Spleen (tissue), 11 donors: ENCODE results near the gene RGS17. TPM values are rescaled to one million over a fixed set of nuclear protein-coding genes. Genes with fewer than 3 reads are reported as not detected.

Experiments used
- DNase-seq: peaks from one replicate; pipeline ENCODE4 v3.0.0-alpha.2; 2020
- H3K27ac ChIP-seq, 8 donors: fragments of 200-600 bp; sonication (generic) in 7 of 8; 1 replicate in 4 of 8; 2 replicates in 4 of 8; pipeline versions ENCODE4 v1.5.0 to v1.8.0; 2016 to 2021; ENCODE audit warnings: inconsistent platforms in 4 of 8, mild to moderate bottlenecking in 4 of 8, moderate library complexity in 1 of 8
- H3K27me3 ChIP-seq, 7 donors: fragments of 200-600 bp; sonication (generic) in 6 of 7; replicated peaks in 1 of 7; 1 replicate in 4 of 7; 2 replicates in 3 of 7; pipeline versions ENCODE4 v1.5.0 to v1.8.0; 2016 to 2021; ENCODE audit warnings: inconsistent platforms in 3 of 7, mild to moderate bottlenecking in 1 of 7
- H3K36me3 ChIP-seq, 6 donors: fragments of 200-600 bp; sonication (generic) in 5 of 6; 1 replicate in 4 of 6; 2 replicates in 2 of 6; pipeline versions ENCODE4 v1.5.0 to v1.8.0; 2016 to 2021; ENCODE audit warnings: inconsistent platforms in 2 of 6
- H3K4me1 ChIP-seq, 6 donors: fragments of 200-600 bp; sonication (generic) in 5 of 6; 1 replicate in 3 of 6; 2 replicates in 3 of 6; pipeline versions ENCODE4 v1.5.0 to v1.8.0; 2016 to 2021; ENCODE audit warnings: inconsistent platforms in 3 of 6
- H3K4me3 ChIP-seq, 8 donors: fragments of 200-600 bp; sonication (generic) in 7 of 8; 1 replicate in 4 of 8; 2 replicates in 4 of 8; pipeline versions ENCODE4 v1.5.0 to v1.8.0; 2016 to 2021; ENCODE audit warnings: inconsistent platforms in 4 of 8, mild to moderate bottlenecking in 4 of 8, moderate library complexity in 2 of 8
- H3K9me3 ChIP-seq, 8 donors: fragments of 200-600 bp; sonication (generic) in 7 of 8; 1 replicate in 4 of 8; 2 replicates in 4 of 8; pipeline versions ENCODE4 v1.5.0 to v1.8.0; 2016 to 2021; ENCODE audit warnings: inconsistent platforms in 4 of 8
- CTCF ChIP-seq, 11 experiments: fragments of 200-600 bp in 7 of 11; fragments of 450-650 bp in 4 of 11; sonication (generic) in 4 of 11; IDR thresholded peaks in 8 of 11; conservative IDR thresholded peaks in 3 of 11; 1 replicate in 7 of 11; 2 replicates in 4 of 11; pipeline versions ENCODE4 v1.4.0 to v1.8.0; 2016 to 2021; ENCODE audit warnings: antibody characterized with exemption in 11 of 11, inconsistent platforms in 4 of 11, mild to moderate bottlenecking in 1 of 11
- POLR2A ChIP-seq, 3 donors: fragments of 450-650 bp; IDR thresholded peaks; one replicate each; pipeline ENCODE4 v1.5.1; 2017; ENCODE audit warnings: antibody characterized with exemption in 3 of 3, mild to moderate bottlenecking in 1 of 3
- POLR2AphosphoS5 ChIP-seq, 3 donors: sonication (generic); formaldehyde crosslinking; IDR thresholded peaks; one replicate each; pipeline ENCODE4 v1.5.1; 2017; ENCODE audit warnings: antibody characterized with exemption in 3 of 3
- WGBS, 5 donors: extraction: QIAGEN DNeasy Blood & Tissue Kit in 3 of 5; methylation state at CpG; one replicate each; pipeline versions ENCODE4 v1.1.5 to v1.1.7; 2013 to 2018; 5-methylcytosine and 5-hydroxymethylcytosine counted together
- intact Hi-C: fragments of 100-400 bp; cut with DNase I; formaldehyde crosslinking; loops from one replicate; pipeline ENCODE4 v1.15.0; 2023; ENCODE audit warnings: low total_unique reads
- polyA plus RNA-seq, 3 donors: library from polyadenylated mRNA; stranded (reverse); fragments of 200-250 nt; gene quantifications; one replicate each; pipeline ENCODE4 v1.2.1, GENCODE V29; 2013
- total RNA-seq, 7 donors: library from RNA; depleted of rRNA in 3 of 7; stranded (reverse); fragments of >200 nt in 3 of 7; fragmentation: NEBNext Ultra II Directional in 4 of 7; extraction: Animal tissue kit (Norgen Biotek cat#: 25700) in 4 of 7; gene quantifications; one replicate each; pipeline versions ENCODE4 v1.1.0 to v1.2.1, GENCODE V29; 2016 to 2021
- donor health status: healthy with polysubstance abuse.
- donor health status: DM: no; HTN: no; CAD: no; lungs with moderate emphysema.
- donor health status: DM: no; HTN: no; CAD: no.
- donor health status: Bipolar disorder and iron deficiency.
- donor health status: healthy.
- donor health status: DM: no; HTN: no; CAD: no.
- donor health status: DM: yes; HTN: yes; CAD: no.

RGS17 gene
- total and polyA plus RNA-seq, 10 donors, result 0.03 to 0.33 (median 0.07) TPM; not detected in 5

- 86 to 92% (median 87%) methylated on average over 18 to 21 of the region's 21 CpGs for WGBS, 5 donors
- H3K36me3 ChIP-seq, result no peaks in the 10 kb centered on the region
- H3K9me3 ChIP-seq, result peaks cover 0 to 4% (median 0%) of the 10 kb centered on the region in 8 donors
- H3K27ac ChIP-seq, result no peak overlapping the region
- peaks cover 0 to 5% (median 0%) of the 10 kb centered on the region in 7 donors for H3K27me3 ChIP-seq
- no peak for DNase-seq
- H3K4me3 ChIP-seq, result no peak overlapping the region
- TF ChIP-seq POLR2A (IDR thresholded peaks at IDR 0.05) (no peak), CTCF (IDR thresholded peaks at IDR 0.05 in 8 of 11, conservative IDR thresholded peaks at IDR 0.05 in 3 of 11) (no peak)
- H3K4me1 ChIP-seq, result no peaks in the 10 kb centered on the region
- intact Hi-C loops, result no loop called here
Observed at GRCh38 chr6:153150752-153151440, 19.8 kb upstream of the RGS17 start.

GRCh38 chr6:153150371-153150751 is 19.3 kb upstream of the RGS17 start:
- H3K36me3 ChIP-seq, result no peaks in the 10 kb centered on the region
- no peaks in the 10 kb centered on the region for H3K4me1 ChIP-seq
- H3K27ac ChIP-seq, result no peak overlapping the region
- intact Hi-C loops, result no loop called here
- DNase-seq, result no peak
- peaks cover 0 to 5% (median 0%) of the 10 kb centered on the region in 7 donors for H3K27me3 ChIP-seq
- TF ChIP-seq POLR2AphosphoS5 (IDR thresholded peaks at IDR 0.05), result no peak
- TF ChIP-seq POLR2A (IDR thresholded peaks at IDR 0.05), result no peak
- TF ChIP-seq CTCF (IDR thresholded peaks at IDR 0.05 in 8 of 11, conservative IDR thresholded peaks at IDR 0.05 in 3 of 11), result no peak
- no peak overlapping the region for H3K4me3 ChIP-seq
- WGBS, 5 donors, result 77 to 91% (median 84%) methylated on average over 11 of the region's 11 CpGs
- peaks cover 0 to 9% (median 0%) of the 10 kb centered on the region in 8 donors for H3K9me3 ChIP-seq

- Histone ChIP-seq H3K4me3 (no peak overlapping the region), H3K9me3 (peaks cover 0 to 9% (median 0%) of the 10 kb centered on the region in 8 donors), H3K27ac (no peak overlapping the region), H3K36me3 (no peaks in the 10 kb centered on the region), H3K4me1 (no peaks in the 10 kb centered on the region), H3K27me3 (peaks cover 0 to 5% (median 0%) of the 10 kb centered on the region in 7 donors)
- WGBS, 5 donors, result 60 to 76% (median 73%) methylated on average over 6 of the region's 6 CpGs
- intact Hi-C loops, result no loop called here
- TF ChIP-seq POLR2AphosphoS5 (IDR thresholded peaks at IDR 0.05) (no peak), CTCF (IDR thresholded peaks at IDR 0.05 in 8 of 11, conservative IDR thresholded peaks at IDR 0.05 in 3 of 11) (no peak), POLR2A (IDR thresholded peaks at IDR 0.05) (no peak)
- DNase-seq, result no peak
Observed at GRCh38 chr6:153149891-153150290, 18.8 kb upstream of the RGS17 start.

- DNase-seq, result no peak
- no peaks in the 10 kb centered on the region for H3K4me1 ChIP-seq
- intact Hi-C loops, result no loop called here
- TF ChIP-seq CTCF (IDR thresholded peaks at IDR 0.05 in 8 of 11, conservative IDR thresholded peaks at IDR 0.05 in 3 of 11), result no peak
- no peak for TF ChIP-seq POLR2A (IDR thresholded peaks at IDR 0.05)
- no peak overlapping the region for H3K27ac ChIP-seq
- peaks cover 0 to 9% (median 0%) of the 10 kb centered on the region in 8 donors for H3K9me3 ChIP-seq
- peaks cover 0 to 5% (median 0%) of the 10 kb centered on the region in 7 donors for H3K27me3 ChIP-seq
- no peak overlapping the region for H3K4me3 ChIP-seq
- no peaks in the 10 kb centered on the region for H3K36me3 ChIP-seq
Observed at GRCh38 chr6:153146413-153146812, 15.3 kb upstream of the RGS17 start.
